H1 (cell line): Measurements from ENCODE around the gene AOC1. TPM values are rescaled to one million over a fixed set of nuclear protein-coding genes. Genes with fewer than 3 reads are reported as not detected.

ENCODE experiments used
- BACH1 ChIP-seq: IDR thresholded peaks from 2 replicates; pipeline ENCODE4 v1.6.1; 2012; ENCODE audit warnings: low read length, improper control_type of control experiment
- BRCA1 ChIP-seq: IDR thresholded peaks from 2 replicates; pipeline ENCODE4 v1.6.1; 2012; ENCODE audit warnings: low read depth, low read length, improper control_type of control experiment
- GABPA ChIP-seq: IDR thresholded peaks from 2 replicates; pipeline ENCODE4 v1.6.1; 2011; ENCODE audit warnings: mild to moderate bottlenecking, low read length, moderate library complexity, borderline replicate concordance; ENCODE audit not compliant: insufficient read depth
- polyA plus RNA-seq, 7 experiments: library from polyadenylated mRNA; depleted of rRNA in 3 of 7; stranded (reverse) in 5 of 7; unstranded in 2 of 7; fragments of >200 nt in 5 of 7; fragments of 200-250 nt in 2 of 7; gene quantifications; 1 replicate in 5 of 7; 2 replicates in 1 of 7; 4 replicates in 1 of 7; pipeline versions ENCODE4 v1.2.1 to v1.2.3, GENCODE V29; 2011 to 2013; ENCODE audit warnings: missing spikeins in 2 of 7, mixed read lengths in 2 of 7
- total RNA-seq: library from RNA; stranded (reverse); fragmentation: NEBNext Ultra II Directional; extraction: Animal tissue kit (Norgen Biotek cat#: 25700); gene quantifications from 2 replicates; pipeline ENCODE4 v1.2.1, GENCODE V29; 2021

Gene AOC1
- total and polyA plus RNA-seq, 2 of the 8 experiments (the other 6 are each of a cell fraction or from before 2014, with no cell fraction given): 0.15 to 0.17 TPM

DNA sequence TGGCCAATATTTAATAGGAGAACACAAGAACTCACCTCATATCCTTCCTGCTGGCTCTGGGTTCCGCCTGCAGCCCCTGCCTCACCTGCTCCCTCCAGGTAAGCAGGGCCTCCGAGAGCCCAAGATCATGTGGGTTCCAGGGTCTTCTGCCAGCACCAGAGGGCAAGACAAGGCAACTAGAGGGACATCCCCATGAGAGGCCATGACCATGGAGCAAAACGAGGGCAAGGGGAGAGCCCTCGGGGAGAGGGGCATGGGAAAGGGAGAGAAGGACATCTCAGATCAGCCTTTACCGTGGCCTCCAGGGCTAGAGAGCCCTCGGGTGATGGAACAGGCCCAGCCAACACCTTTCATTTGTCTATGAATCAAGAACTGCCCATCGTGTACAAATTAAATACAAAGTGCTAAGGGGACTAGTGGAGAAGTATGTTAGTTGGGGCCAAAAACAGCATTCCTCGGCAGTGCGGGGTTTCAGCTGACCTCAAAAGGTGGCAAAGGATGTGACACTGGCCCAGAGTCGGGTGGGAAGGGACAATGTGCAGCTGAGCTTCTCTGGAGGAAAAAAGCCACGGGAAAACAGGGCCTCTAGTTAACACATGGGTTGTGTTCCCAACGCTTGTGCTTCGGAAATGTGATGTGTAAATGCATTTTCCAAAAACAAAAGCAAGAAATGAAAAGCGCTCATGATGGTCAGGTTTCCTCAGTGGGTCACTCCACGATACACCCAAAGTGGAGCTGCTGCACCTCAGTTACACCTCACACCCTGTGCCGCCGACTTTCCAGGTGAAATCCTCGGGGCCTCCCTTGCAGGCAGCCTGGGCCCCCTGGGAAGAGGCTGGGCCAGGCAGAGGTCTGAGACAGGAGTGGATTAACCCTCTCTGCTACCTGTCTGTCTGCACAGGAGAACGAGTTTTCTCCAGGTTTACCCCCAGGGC, 2.0 kb downstream of the AOC1 start (continued):
- TF ChIP-seq GABPA (no peak), BRCA1 (no peak), BACH1 (no peak)
- TF ChIP-seq, all 59 proteins: peak for 0
